PFSK-1 (cell line): ENCODE data around the gene POC1B.

Experiments used
- FOXP2 ChIP-seq: optimal IDR thresholded peaks from 2 replicates; pipeline ENCODE3; 2011; ENCODE audit warnings: borderline replicate concordance, control low read depth, inconsistent platforms; ENCODE audit not compliant: insufficient read depth; ENCODE audit errors: extremely low read length, extremely low read depth
- POLR2AphosphoS5 ChIP-seq: IDR thresholded peaks from 2 replicates; pipeline ENCODE4 v1.6.1; 2012; ENCODE audit warnings: low read depth, mild to moderate bottlenecking, control low read depth, low read length, moderate library complexity
- SIN3A ChIP-seq: IDR thresholded peaks from 2 replicates; pipeline ENCODE4 v1.6.1; 2012; ENCODE audit warnings: mild to moderate bottlenecking, low read length, moderate library complexity, borderline replicate concordance; ENCODE audit not compliant: insufficient read depth
- TAF1 ChIP-seq: IDR thresholded peaks from 2 replicates; pipeline ENCODE4 v1.6.1; 2012; ENCODE audit warnings: low read length, control low read depth, borderline replicate concordance; ENCODE audit not compliant: insufficient read depth
- TF ChIP-seq, protein P1 (sequence below), 2 experiments: IDR thresholded peaks; 2 replicates each; pipeline versions ENCODE4 v1.6.1 to v1.8.0; 2011 to 2012; ENCODE audit warnings: low read depth in 2 of 2, low read length in 2 of 2, control low read depth in 1 of 2, inconsistent platforms in 1 of 2, mild to moderate bottlenecking in 1 of 2, moderate library complexity in 1 of 2; ENCODE audit not compliant: insufficient read depth in 1 of 2

Gene POC1B

DNA sequence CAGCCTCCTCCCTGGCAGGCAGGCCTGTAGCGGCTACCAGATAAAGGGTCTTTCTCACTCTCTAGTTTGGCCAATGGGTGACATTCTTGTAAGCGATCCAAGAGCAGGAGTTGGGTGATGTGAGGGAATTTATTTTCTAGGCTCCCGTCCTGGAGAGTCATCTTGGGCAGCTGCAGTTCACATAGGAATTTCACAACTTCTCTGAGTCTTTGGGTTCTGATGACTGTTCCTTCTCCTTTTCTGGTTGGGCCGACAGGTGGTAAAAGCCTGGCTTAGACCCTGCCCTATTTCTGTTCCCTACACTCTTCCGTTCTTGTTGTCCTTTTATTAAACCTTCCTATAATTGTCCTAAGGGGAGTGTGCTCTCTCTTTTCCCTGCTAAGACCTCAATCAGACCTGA, 42.6 kb upstream of the POC1B start:
- TF ChIP-seq, protein P1, sequence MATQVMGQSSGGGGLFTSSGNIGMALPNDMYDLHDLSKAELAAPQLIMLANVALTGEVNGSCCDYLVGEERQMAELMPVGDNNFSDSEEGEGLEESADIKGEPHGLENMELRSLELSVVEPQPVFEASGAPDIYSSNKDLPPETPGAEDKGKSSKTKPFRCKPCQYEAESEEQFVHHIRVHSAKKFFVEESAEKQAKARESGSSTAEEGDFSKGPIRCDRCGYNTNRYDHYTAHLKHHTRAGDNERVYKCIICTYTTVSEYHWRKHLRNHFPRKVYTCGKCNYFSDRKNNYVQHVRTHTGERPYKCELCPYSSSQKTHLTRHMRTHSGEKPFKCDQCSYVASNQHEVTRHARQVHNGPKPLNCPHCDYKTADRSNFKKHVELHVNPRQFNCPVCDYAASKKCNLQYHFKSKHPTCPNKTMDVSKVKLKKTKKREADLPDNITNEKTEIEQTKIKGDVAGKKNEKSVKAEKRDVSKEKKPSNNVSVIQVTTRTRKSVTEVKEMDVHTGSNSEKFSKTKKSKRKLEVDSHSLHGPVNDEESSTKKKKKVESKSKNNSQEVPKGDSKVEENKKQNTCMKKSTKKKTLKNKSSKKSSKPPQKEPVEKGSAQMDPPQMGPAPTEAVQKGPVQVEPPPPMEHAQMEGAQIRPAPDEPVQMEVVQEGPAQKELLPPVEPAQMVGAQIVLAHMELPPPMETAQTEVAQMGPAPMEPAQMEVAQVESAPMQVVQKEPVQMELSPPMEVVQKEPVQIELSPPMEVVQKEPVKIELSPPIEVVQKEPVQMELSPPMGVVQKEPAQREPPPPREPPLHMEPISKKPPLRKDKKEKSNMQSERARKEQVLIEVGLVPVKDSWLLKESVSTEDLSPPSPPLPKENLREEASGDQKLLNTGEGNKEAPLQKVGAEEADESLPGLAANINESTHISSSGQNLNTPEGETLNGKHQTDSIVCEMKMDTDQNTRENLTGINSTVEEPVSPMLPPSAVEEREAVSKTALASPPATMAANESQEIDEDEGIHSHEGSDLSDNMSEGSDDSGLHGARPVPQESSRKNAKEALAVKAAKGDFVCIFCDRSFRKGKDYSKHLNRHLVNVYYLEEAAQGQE (IDR thresholded peaks at IDR 0.05; ENCODE audit: insufficient read depth in 1 of 2, low read depth in 2 of 2, low read length in 2 of 2) = no peak
- TF ChIP-seq FOXP2 (no peak), SIN3A (no peak), POLR2AphosphoS5 (no peak), TAF1 (no peak)

DNA sequence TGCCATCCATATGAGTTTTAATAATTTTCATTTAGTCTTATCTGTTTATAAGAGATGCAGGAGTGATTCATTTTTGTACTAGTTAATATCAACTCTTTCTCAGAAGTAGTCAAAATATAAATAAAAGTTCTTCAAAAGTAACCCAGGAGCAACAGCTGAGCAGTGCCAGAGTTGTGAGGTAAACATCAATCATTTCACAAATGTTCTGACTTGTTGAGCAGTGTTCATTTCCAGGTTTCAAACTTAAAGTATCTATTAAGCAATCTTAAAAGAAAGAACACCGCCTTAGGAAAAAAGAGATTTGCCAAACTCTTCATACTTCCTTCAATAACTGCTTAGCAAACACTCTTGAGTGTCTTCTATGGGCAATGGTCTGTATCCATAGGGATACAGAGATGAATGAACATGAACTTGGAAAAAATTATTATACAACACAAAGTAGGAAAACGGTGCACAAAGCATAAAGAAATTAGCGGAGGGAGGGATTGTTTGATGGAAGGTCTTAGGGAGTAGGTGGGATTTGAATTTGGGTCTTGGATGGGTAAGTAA, 41.9 kb upstream of the POC1B start:
- no peak for TF ChIP-seq POLR2AphosphoS5
- TF ChIP-seq SIN3A = no peak
- TF ChIP-seq TAF1 = no peak
- TF ChIP-seq, protein P1 (IDR thresholded peaks at IDR 0.05; ENCODE audit: insufficient read depth in 1 of 2, low read depth in 2 of 2, low read length in 2 of 2) = no peak
- TF ChIP-seq FOXP2 = no peak

DNA sequence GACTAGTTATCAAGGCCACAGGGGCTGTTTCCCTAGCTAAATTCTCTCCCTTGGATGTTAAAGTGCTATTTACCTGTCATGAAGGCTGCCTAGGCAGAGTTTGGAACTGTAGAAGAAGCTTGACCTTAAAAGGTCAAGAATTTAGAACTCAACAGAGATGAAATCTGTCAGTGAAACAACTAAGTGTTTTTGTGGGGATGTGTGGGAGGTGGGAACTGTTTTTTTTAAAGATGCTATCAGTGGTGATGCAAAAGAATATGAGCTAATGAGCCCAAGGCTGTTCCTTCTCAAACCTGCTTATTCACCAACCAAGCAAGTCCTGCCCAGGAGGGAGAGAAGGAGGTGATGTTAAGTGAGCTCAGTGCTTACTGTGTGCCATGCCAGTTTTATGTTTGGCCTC, 40.8 kb upstream of the POC1B start:
- no peak for TF ChIP-seq POLR2AphosphoS5
- TF ChIP-seq, protein P1 (IDR thresholded peaks at IDR 0.05; ENCODE audit: insufficient read depth in 1 of 2, low read depth in 2 of 2, low read length in 2 of 2) = no peak
- TF ChIP-seq FOXP2 = no peak
- no peak for TF ChIP-seq SIN3A
- no peak for TF ChIP-seq TAF1

DNA sequence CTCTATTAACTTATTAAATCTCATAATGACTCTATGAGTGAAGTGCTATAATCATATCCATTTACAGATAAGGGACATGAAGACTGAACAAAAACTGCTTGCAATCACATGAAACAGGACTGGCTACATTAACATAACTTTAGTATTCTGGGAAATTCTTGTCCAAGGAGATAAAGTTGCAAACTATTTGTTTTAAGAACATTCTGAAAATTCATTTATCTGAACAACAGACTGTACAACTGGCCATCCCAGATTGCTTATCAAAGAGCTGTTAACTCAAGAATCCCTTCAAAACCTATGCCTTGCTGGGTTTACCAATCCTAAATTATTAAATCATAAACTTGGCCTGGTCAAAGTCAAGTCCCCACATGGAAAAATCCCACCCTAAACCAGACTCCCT, 39.2 kb upstream of the POC1B start:
- TF ChIP-seq POLR2AphosphoS5 (no peak), FOXP2 (no peak), TAF1 (no peak)
- TF ChIP-seq, protein P1 (IDR thresholded peaks at IDR 0.05; ENCODE audit: insufficient read depth in 1 of 2, low read depth in 2 of 2, low read length in 2 of 2) = no peak

DNA sequence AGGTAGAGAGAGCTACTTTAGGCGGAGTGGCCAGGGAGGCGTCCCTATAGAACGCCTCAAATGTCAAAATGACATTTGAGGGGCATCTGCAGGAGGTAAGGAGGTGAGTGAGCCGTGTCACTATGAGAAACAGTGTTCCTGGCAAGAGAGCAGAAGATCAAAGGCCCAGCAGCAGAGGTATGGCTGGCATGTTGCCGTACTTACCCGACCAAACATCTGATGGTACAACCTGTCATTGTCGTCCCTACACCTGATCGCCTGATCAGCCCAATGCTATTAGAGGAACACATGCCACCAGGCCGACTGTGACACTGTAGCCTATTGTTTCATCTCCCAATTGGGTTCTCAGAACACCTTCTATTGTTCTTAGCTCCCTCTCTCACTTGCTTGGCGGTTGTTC, 33.9 kb upstream of the POC1B start:
- TF ChIP-seq TAF1 = no peak
- TF ChIP-seq POLR2AphosphoS5 = no peak
- no peak for TF ChIP-seq FOXP2
- TF ChIP-seq, protein P1 (IDR thresholded peaks at IDR 0.05; ENCODE audit: insufficient read depth in 1 of 2, low read depth in 2 of 2, low read length in 2 of 2) = no peak
- no peak for TF ChIP-seq SIN3A
